ENCODE data around the gene OR4F17. TPM values are rescaled to one million over a fixed set of nuclear protein-coding genes. Genes with fewer than 3 reads are reported as not detected.
"Not testable (repeated sequence)": the region's sequence is repeated elsewhere in the genome, so short reads cannot be mapped to it uniquely, and the experiment has no call there.

The OR4F17 gene, protein sequence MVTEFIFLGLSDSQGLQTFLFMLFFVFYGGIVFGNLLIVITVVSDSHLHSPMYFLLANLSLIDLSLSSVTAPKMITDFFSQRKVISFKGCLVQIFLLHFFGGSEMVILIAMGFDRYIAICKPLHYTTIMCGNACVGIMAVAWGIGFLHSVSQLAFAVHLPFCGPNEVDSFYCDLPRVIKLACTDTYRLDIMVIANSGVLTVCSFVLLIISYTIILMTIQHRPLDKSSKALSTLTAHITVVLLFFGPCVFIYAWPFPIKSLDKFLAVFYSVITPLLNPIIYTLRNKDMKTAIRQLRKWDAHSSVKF
- not detected for polyA plus RNA-seq (ENCODE audit: insufficient read depth in 1 of 5, insufficient read length in 5 of 5, low replicate concordance in 1 of 5)
- long read RNA-seq, donor 1, result 0 reads
- long read RNA-seq, donor 2, result 0 reads
- long read RNA-seq, donor 3, result 0 reads
- long read RNA-seq, donor 4, result 0 reads
- long read RNA-seq, donor 5, result 0 reads
- long read RNA-seq, donor 6, result 0 reads
- long read RNA-seq, donor 7, result 0 reads
- long read RNA-seq, donor 8, result 0 reads

DNA sequence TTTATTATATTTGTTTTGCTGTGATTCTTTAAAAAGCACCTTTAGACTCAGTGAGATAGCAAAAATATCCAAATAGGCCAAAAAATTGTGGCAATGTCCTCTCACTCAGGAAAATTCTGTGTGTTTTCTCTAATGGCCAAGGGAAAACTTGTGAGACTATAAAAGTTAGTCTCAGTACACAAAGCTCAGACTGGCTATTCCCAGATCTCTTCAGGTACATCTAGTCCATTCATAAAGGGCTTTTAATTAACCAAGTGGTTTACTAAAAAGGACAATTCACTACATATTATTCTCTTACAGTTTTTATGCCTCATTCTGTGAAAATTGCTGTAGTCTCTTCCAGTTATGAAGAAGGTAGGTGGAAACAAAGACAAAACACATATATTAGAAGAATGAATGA lies at the start of gene OR4F17:
TSS of gene OR4F17 (plus strand) at position 301 of the 400 bp plus-strand sequence. CDS start 3,575 bp downstream, outside the sequence.
- DNase-seq, result not testable (repeated sequence)

DNA sequence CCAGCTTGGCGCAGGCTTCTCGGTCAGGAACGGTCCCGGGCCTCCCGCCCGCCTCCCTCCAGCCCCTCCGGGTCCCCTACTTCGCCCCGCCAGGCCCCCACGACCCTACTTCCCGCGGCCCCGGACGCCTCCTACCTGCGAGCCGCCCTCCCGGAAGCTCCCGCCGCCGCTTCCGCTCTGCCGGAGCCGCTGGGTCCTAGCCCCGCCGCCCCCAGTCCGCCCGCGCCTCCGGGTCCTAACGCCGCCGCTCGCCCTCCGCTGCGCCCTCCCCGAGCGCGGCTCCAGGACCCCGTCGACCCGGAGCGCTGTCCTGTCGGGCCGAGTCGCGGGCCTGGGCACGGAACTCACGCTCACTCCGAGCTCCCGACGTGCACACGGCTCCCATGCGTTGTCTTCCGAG lies 36.1 kb upstream of the OR4F17 start:
- DNase-seq, result not testable (repeated sequence)

DNA sequence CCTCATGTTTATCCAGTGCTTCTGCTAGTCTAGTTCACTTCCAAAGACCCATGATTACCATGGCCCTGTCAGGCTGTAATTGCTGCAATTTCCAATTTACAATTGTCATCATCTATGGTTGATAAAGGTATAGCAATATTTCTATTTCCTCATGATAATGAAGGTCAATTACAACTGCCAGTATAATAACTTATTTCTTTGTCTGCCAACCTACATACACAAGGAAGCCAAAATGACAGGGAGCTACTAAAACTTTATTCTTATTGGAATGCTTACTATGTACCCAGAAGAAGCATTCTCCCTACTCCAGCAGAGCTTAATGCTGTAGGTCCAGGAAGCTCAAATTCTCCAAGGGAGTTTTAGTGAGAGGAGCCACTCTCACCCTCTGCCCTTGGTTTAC lies 24.0 kb upstream of the OR4F17 start:
- DNase-seq, result not testable (repeated sequence)

DNA sequence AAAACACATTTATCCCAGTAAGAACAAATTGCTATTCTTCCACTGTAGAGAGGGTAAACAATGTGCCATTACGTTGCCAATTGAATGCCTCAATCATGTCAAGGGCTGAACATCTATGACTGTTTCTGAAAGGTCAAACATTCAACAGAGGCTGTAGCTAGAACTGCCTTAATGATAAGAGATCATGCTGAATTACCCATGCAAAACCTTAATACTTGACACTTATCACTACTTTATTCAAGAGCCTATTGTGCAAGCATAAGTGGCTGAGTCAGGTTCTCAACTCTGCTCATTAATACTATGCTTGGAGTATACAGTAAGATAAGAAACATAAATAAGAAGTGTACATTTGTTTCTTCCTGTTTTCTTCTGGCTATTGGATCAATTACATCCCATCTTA lies 23.3 kb upstream of the OR4F17 start:
- DNase-seq, result not testable (repeated sequence)

DNA sequence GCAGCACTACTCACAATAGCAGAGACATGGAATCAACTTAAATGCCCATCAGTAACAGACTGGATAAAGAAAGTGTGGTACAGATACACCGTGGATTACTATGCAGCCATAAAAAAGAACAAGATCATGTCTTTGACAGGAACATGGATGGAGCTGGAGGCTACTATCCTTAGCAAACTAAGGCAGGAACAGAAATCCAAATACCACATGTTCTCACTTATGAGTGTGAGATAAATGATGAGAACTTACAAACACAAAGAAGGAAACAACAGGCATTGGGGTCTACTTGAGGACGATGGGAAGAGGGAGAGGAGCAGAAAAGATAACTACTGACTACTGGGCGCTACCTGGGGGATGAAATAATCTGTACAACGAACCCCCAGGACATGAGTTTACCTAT lies 16.2 kb upstream of the OR4F17 start:
- not testable (repeated sequence) for DNase-seq

DNA sequence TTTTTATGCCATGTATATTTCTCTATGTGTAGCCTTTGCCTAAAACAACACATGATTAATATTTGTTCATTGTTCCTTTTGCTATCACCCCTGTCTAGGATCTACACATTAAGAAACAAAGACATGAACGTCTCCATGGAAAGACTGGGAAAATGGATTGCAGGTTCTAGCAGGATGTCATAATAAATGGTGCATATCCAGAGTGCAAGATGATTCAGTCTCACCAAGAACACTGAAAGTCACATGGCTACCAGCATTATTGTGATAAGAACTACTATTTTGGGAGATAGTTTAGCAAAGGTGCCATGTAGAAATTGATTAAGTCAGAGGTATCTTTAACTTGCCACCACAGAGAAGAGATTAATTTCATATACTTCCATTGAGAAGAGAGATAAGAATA lies 12.1 kb upstream of the OR4F17 start:
- DNase-seq, result not testable (repeated sequence)

DNA sequence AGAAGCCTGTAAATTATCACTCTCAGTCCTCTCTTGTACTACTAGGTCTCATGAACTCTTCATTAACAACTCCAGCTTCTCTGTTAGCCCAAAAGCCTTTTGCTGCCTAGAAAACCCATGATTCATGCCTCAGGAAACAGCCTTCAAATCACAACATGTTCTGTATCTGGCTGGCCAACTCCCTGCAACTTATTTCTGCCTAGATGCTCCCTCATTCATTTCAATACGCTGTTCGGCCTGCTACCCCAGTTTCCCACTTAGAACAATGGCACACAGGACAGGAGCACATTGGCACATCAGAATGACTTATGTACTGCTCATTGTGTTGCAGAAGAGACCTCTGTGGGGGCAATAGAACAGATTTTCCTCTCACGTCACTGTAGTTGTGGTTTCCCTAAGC lies 9.3 kb upstream of the OR4F17 start:
- not testable (repeated sequence) for DNase-seq

DNA sequence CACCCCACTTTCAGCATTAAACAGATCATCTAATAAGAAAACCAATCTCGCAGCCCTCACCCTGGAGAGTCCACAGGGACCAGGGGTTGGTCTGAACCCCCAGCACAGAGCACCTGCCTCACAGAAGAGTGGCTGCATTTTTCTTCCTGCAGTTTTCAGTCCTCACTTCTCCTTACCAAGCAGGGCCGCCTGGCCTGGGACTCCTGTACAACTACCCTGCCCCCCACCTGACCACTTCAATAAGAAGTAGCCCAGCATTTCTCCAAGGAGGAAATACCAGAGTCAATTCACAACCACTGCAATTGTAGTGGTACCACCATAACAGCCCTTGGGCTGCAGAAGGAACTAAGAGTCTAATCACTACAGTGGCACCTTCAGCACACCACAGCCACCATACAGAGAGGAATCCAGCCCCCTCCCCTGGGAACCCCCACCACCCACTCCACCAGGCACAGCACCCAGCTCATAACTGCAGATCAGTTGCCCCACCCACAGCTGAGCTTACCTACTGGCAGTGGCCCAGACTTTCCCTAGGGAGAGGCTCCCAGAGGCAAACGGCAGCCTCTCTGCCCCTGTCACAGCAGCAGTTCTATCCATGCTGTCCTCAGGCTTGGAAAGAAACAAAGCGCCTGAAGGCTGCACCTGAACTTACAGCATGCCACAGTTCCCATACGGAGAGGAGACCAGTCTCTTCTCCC lies 13.7 kb downstream of the OR4F17 start:
- DNase-seq, result not testable (repeated sequence)

Other genes with a start within 250 kb of the OR4F17 start
- 1 to 10 TPM; 3.9 to 7.3 (median 5.2) TPM for gene PLPP2, start 184.3 kb downstream of the OR4F17 start, polyA plus RNA-seq (ENCODE audit: insufficient read depth in 1 of 5, insufficient read length in 5 of 5, low replicate concordance in 1 of 5)
- 10 to 100 TPM; 18.9 to 35.9 (median 26.1) TPM for gene MIER2, start 237.7 kb downstream of the OR4F17 start, polyA plus RNA-seq (ENCODE audit: insufficient read depth in 1 of 5, insufficient read length in 5 of 5, low replicate concordance in 1 of 5)

All from right lung (tissue), 10 donors.